Measurements from ENCODE around the gene HTT.

DNA sequence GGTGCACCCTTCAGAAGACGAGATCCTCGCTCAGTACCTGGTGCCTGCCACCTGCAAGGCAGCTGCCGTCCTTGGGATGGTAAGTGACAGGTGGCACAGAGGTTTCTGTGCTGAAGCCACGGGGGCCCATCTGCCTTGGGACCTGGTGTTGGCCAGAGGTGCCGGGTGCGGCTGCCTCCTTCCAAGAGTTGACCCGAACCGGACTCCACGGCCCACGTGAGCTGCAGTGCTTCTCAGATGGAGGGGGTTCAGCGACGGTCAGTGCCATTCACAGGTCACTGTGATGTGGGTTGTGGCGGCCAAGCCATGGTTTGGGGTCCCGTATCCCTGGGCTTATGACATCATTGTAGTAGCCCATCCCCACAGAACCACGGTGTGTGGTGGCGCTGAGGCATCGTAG lies 155.5 kb downstream of the HTT start:
- TF ChIP-seq, protein P1, sequence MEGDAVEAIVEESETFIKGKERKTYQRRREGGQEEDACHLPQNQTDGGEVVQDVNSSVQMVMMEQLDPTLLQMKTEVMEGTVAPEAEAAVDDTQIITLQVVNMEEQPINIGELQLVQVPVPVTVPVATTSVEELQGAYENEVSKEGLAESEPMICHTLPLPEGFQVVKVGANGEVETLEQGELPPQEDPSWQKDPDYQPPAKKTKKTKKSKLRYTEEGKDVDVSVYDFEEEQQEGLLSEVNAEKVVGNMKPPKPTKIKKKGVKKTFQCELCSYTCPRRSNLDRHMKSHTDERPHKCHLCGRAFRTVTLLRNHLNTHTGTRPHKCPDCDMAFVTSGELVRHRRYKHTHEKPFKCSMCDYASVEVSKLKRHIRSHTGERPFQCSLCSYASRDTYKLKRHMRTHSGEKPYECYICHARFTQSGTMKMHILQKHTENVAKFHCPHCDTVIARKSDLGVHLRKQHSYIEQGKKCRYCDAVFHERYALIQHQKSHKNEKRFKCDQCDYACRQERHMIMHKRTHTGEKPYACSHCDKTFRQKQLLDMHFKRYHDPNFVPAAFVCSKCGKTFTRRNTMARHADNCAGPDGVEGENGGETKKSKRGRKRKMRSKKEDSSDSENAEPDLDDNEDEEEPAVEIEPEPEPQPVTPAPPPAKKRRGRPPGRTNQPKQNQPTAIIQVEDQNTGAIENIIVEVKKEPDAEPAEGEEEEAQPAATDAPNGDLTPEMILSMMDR (IDR thresholded peaks at IDR 0.05; ENCODE audit: low read depth, low read length, missing input control): no peak
- TF ChIP-seq FOXA1 (IDR thresholded peaks at IDR 0.05): no peak
- TF ChIP-seq, protein P2, sequence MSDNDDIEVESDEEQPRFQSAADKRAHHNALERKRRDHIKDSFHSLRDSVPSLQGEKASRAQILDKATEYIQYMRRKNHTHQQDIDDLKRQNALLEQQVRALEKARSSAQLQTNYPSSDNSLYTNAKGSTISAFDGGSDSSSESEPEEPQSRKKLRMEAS (IDR thresholded peaks at IDR 0.05): no peak
- no peak for TF ChIP-seq RAD21 (IDR thresholded peaks at IDR 0.05)
